Measurements from ENCODE around the gene BHMT2. TPM values are rescaled to one million over a fixed set of nuclear protein-coding genes. Genes with fewer than 3 reads are reported as not detected.

Gene BHMT2
- polyA plus RNA-seq, 2 of the 4 experiments (the other 2 are of a cell fraction), result not detected

- Histone ChIP-seq H3K4me3 (no peak overlapping the region), H3K4me2 (no peak overlapping the region), H3K27ac (no peak overlapping the region), H3K9me3 (peaks cover 4% of the 10 kb centered on the region; the same call in 1 of the 3 replicates), H3K4me1 (no peaks in the 10 kb centered on the region)
- TF ChIP-seq EHF (CRISPR knock-in tag; IDR thresholded peaks at IDR 0.05) (no peak), POLR2A (IDR thresholded peaks at IDR 0.05; ENCODE audit: low read length) (no peak)
- no peak for ATAC-seq
- FAIRE-seq, result no peak
- POLR2A ChIA-PET, result no interaction called here
- no peak for DNase-seq (ENCODE audit: low read depth in 1 of 2, low spot score in 1 of 2)
- CTCF ChIA-PET, result interaction anchor here (0.6 kb wide), 1 partner anchor 25 kb away, joined by 3 read pairs; no protein-coding TSS in a partner anchor
- 31% methylated on average over 4 of the region's 4 CpGs for WGBS (ENCODE audit: missing lambda C conversion rate)
Observed at GRCh38 chr5:79053321-79053720, 16.2 kb upstream of the BHMT2 start.

GRCh38 chr5:79055017-79055416, 14.6 kb upstream of the BHMT2 start:
- WGBS (ENCODE audit: missing lambda C conversion rate), result 27% methylated on average over 1 of the region's 1 CpG
- no peaks in the 10 kb centered on the region for H3K4me1 ChIP-seq
- no peak overlapping the region for H3K4me3 ChIP-seq
- TF ChIP-seq MAX (IDR thresholded peaks at IDR 0.05) (no peak), CHD2 (IDR thresholded peaks at IDR 0.05; ENCODE audit: low read length, partially characterized antibody) (no peak), RCOR1 (IDR thresholded peaks at IDR 0.05; ENCODE audit: low read depth, low read length) (no peak), RNF2 (IDR thresholded peaks at IDR 0.05; ENCODE audit: borderline replicate concordance, low read depth) (no peak), ZFP36 (IDR thresholded peaks at IDR 0.05; ENCODE audit: borderline replicate concordance, partially characterized antibody) (no peak), CHD4 (IDR thresholded peaks at IDR 0.05; ENCODE audit: borderline replicate concordance) (no peak), FOSL2 (IDR thresholded peaks at IDR 0.05) (no peak), FOSL2 (CRISPR knock-in tag; IDR thresholded peaks at IDR 0.05) (no peak), CTCF (IDR thresholded peaks at IDR 0.05) (no peak), TFCP2L1 (CRISPR knock-in tag; IDR thresholded peaks at IDR 0.05) (no peak), BHLHE40 (IDR thresholded peaks at IDR 0.05; ENCODE audit: low read depth, low read length) (no peak), PHF8 (IDR thresholded peaks at IDR 0.05; ENCODE audit: borderline replicate concordance, low read depth) (no peak), KDM5A (IDR thresholded peaks at IDR 0.05) (no peak)
- no peak overlapping the region for H3K4me2 ChIP-seq
- no peak for ATAC-seq
- CTCF ChIA-PET, result interaction anchor here (1.1 to 1.5 kb wide), 3 partner anchors 30 to 78 kb away, joined by 3 to 9 read pairs (median 6); no protein-coding TSS in a partner anchor
- FAIRE-seq, result no peak
- POLR2A ChIA-PET, result no interaction called here
- no peak for DNase-seq (ENCODE audit: low read depth in 1 of 2, low spot score in 1 of 2)
- no peak overlapping the region for H3K27ac ChIP-seq
- peaks cover 4% of the 10 kb centered on the region; the same call in 1 of the 3 replicates for H3K9me3 ChIP-seq

GRCh38 chr5:79056847-79057246, 12.7 kb upstream of the BHMT2 start:
- no peak for TF ChIP-seq CBX8 (IDR thresholded peaks at IDR 0.05)
- TF ChIP-seq PBX3 (IDR thresholded peaks at IDR 0.05), result no peak
- TF ChIP-seq EHF (CRISPR knock-in tag; IDR thresholded peaks at IDR 0.05), result no peak
- TF ChIP-seq JUNB (IDR thresholded peaks at IDR 0.05), result no peak
- no peak for TF ChIP-seq POLR2AphosphoS2 (conservative IDR thresholded peaks at IDR 0.05; ENCODE audit: low read length)
- TF ChIP-seq RCOR1 (IDR thresholded peaks at IDR 0.05; ENCODE audit: low read depth, low read length), result no peak
- TF ChIP-seq NR3C1 (IDR thresholded peaks at IDR 0.05), result no peak
- no peak for TF ChIP-seq RFX5 (IDR thresholded peaks at IDR 0.05)
- TF ChIP-seq MYC (IDR thresholded peaks at IDR 0.05; ENCODE audit: borderline replicate concordance, low read length), result no peak
- no peak for TF ChIP-seq CEBPB (IDR thresholded peaks at IDR 0.05)
- TF ChIP-seq TFCP2L1 (CRISPR knock-in tag; IDR thresholded peaks at IDR 0.05), result no peak
- no peak for TF ChIP-seq CTCF (IDR thresholded peaks at IDR 0.05)
- TF ChIP-seq NFE2L2 (conservative IDR thresholded peaks at IDR 0.05; ENCODE audit: low read length), result no peak
- TF ChIP-seq CBX2 (IDR thresholded peaks at IDR 0.05; ENCODE audit: borderline replicate concordance, low read depth), result no peak
- TF ChIP-seq BCL3 (IDR thresholded peaks at IDR 0.05), result no peak
- TF ChIP-seq MAFK (IDR thresholded peaks at IDR 0.05; ENCODE audit: partially characterized antibody), result no peak
- no peak for TF ChIP-seq HES2 (IDR thresholded peaks at IDR 0.05)
- CTCF ChIA-PET, result interaction anchor here (1.1 to 1.6 kb wide), 3 partner anchors 32 to 76 kb away, joined by 3 to 4 read pairs (median 3); no protein-coding TSS in a partner anchor
- DNase-seq (ENCODE audit: low read depth in 1 of 2, low spot score in 1 of 2) (no peak), FAIRE-seq (no peak), ATAC-seq (no peak)
- H3K4me3 ChIP-seq, result no peak overlapping the region
- H3K27ac ChIP-seq, result no peak overlapping the region
- no peaks in the 10 kb centered on the region for H3K4me1 ChIP-seq
- POLR2A ChIA-PET, result no interaction called here
- peaks cover 4% of the 10 kb centered on the region; the same call in 1 of the 3 replicates for H3K9me3 ChIP-seq
- H3K4me2 ChIP-seq, result no peak overlapping the region
